ENCODE data around the gene COL13A1. TPM values are rescaled to one million over a fixed set of nuclear protein-coding genes. Genes with fewer than 3 reads are reported as not detected.

COL13A1 gene
- total RNA-seq, 1 experiment from 2014 or later: 18.0 TPM

DNA sequence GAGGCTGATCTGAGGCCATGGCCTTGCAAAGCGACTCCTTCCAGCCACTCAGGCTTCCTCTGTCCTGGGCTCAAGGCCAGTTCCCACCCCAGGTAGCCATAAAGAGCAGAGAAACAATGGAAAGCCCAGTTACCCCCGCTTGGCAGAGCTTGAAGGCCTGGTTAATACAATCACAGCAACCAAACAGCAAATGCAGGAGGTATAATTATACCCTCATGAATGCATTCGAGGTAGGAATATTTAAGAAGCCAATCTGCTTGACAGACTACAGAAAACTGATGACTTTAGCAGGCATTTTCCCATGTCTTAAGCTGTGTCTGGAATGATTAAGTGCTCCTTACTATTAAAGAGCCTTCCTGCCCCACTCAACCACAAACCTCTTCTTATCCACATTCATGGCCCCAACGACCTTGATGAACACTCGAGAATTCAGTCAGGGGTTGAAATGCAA lies 136.9 kb downstream of the COL13A1 start:
- no peak for DNase-seq
- Histone ChIP-seq H3K27me3 (ENCODE audit: control insufficient read depth, insufficient read depth, low read length) (no peaks in the 10 kb centered on the region), H3K4me3 (ENCODE audit: insufficient read depth, low read depth, low read length) (no peak overlapping the region), H3K36me3 (replicated peaks; ENCODE audit: control insufficient read depth, insufficient read depth, low read length) (no peaks in the 10 kb centered on the region)

- DNase-seq: no peak
- Histone ChIP-seq H3K27me3 (ENCODE audit: control insufficient read depth, insufficient read depth, low read length) (no peaks in the 10 kb centered on the region), H3K36me3 (replicated peaks; ENCODE audit: control insufficient read depth, insufficient read depth, low read length) (no peaks in the 10 kb centered on the region), H3K4me3 (ENCODE audit: insufficient read depth, low read depth, low read length) (no peak overlapping the region)
Measured at GRCh38 chr10:69939061-69939460, 137.4 kb downstream of the COL13A1 start.

GRCh38 chr10:69939481-69939880 lies 137.8 kb downstream of the COL13A1 start:
- H3K36me3 ChIP-seq (replicated peaks; ENCODE audit: control insufficient read depth, insufficient read depth, low read length): no peaks in the 10 kb centered on the region
- no peak overlapping the region for H3K4me3 ChIP-seq (ENCODE audit: insufficient read depth, low read depth, low read length)
- no peaks in the 10 kb centered on the region for H3K27me3 ChIP-seq (ENCODE audit: control insufficient read depth, insufficient read depth, low read length)
- no peak for DNase-seq

DNA sequence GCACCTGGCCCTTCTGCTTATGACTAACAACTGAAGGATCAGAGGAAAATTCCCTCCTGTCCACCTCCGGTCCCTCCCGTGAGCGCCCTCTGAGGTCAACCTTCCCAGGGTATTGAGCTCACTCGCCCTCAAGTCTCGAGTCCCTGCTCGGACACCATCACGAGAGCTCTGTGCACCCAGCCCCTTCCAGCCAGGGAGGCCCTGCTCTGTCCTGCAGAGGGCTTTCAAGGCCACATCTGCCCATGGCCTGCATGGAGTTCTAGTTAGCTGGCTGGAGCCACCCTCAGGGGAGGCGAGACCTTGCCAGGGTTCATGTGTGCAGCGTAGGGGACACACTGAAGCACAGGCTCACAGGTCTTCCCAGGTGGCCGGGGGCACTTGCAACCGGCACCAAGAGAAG lies 140.0 kb downstream of the COL13A1 start:
- Histone ChIP-seq H3K27me3 (ENCODE audit: control insufficient read depth, insufficient read depth, low read length) (no peaks in the 10 kb centered on the region), H3K4me3 (ENCODE audit: insufficient read depth, low read depth, low read length) (no peak overlapping the region), H3K36me3 (replicated peaks; ENCODE audit: control insufficient read depth, insufficient read depth, low read length) (no peaks in the 10 kb centered on the region)
- no peak for DNase-seq

DNA sequence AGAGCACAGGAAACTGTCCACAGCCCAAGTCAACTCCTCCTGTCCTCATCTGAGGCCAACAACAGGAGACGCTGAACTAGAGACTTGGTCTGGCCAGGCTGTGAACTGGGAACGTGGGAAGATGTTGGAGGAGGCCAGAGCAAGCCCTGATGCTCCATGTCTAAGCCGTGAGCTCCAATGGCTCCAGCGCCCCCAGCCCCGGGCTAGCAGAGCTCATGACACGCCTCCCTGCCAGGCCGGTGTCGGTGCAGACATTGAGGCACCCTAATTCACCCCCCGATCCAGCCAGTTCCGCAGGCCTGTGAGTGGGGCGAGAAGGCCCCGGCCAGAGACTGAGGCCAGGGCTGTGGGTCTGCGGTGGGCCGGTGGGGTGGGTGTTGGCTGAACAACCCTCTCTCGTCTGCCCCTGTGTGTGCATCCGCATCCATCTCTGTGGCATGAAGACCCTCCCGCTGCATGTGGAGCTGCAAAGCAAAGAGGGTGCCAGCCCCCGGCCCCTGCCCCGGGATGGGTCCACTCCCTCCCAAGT lies 141.7 kb downstream of the COL13A1 start:
- DNase-seq: no peak
- H3K27me3 ChIP-seq (ENCODE audit: control insufficient read depth, insufficient read depth, low read length): no peaks in the 10 kb centered on the region
- H3K4me3 ChIP-seq (ENCODE audit: insufficient read depth, low read depth, low read length): no peak overlapping the region
- H3K36me3 ChIP-seq (replicated peaks; ENCODE audit: control insufficient read depth, insufficient read depth, low read length): no peaks in the 10 kb centered on the region

GRCh38 chr10:69944761-69945160 lies 143.1 kb downstream of the COL13A1 start:
- Histone ChIP-seq H3K36me3 (replicated peaks; ENCODE audit: control insufficient read depth, insufficient read depth, low read length) (no peaks in the 10 kb centered on the region), H3K4me3 (ENCODE audit: insufficient read depth, low read depth, low read length) (no peak overlapping the region), H3K27me3 (ENCODE audit: control insufficient read depth, insufficient read depth, low read length) (no peaks in the 10 kb centered on the region)
- DNase-seq: no peak

- no peak for DNase-seq
- no peaks in the 10 kb centered on the region for H3K36me3 ChIP-seq (replicated peaks; ENCODE audit: control insufficient read depth, insufficient read depth, low read length)
- no peaks in the 10 kb centered on the region for H3K27me3 ChIP-seq (ENCODE audit: control insufficient read depth, insufficient read depth, low read length)
- no peak overlapping the region for H3K4me3 ChIP-seq (ENCODE audit: insufficient read depth, low read depth, low read length)
Measured at GRCh38 chr10:69948261-69948660, 146.6 kb downstream of the COL13A1 start.

DNA sequence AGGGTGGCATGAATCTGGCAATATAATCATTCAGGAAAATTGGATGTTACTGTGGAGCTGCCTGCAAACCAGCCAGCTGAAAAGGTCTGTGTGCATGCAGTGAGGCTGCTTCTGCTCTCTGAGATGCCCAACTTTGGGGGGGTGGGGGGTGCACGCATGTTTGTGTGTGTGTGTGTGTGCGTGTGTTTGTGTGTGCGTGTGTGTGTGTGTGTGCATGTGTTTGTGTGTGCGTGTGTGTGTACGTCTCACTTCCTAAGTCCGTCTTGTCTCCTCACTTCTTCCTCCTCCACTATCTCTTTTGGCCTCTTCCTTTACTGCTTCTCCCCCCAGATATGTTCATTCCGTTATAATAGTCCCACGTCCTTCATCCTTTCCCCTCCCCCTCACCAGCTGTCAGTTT lies 148.1 kb downstream of the COL13A1 start:
- no peaks in the 10 kb centered on the region for H3K36me3 ChIP-seq (replicated peaks; ENCODE audit: control insufficient read depth, insufficient read depth, low read length)
- H3K4me3 ChIP-seq (ENCODE audit: insufficient read depth, low read depth, low read length): no peak overlapping the region
- H3K27me3 ChIP-seq (ENCODE audit: control insufficient read depth, insufficient read depth, low read length): no peaks in the 10 kb centered on the region
- DNase-seq: no peak

DNA sequence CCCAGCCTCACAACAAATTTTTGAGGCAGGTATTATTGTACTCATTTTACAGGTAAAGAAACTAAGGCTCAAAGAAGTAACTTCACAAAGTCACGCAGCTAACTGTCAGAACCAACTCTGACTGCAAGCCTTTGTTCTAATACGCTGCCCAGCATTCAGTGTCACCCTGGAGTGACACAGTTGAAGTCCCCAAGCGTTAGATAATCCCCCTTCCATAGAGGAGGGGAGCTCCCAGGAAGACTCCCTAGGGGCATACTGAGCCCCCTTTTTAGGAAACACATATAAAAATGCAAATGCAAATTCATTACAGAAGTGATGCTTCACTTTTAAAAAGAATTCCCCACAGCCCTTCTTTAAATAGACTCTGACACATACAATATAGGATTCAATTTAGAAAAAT lies 150.0 kb downstream of the COL13A1 start:
- Histone ChIP-seq H3K36me3 (replicated peaks; ENCODE audit: control insufficient read depth, insufficient read depth, low read length) (no peaks in the 10 kb centered on the region), H3K27me3 (ENCODE audit: control insufficient read depth, insufficient read depth, low read length) (no peaks in the 10 kb centered on the region), H3K4me3 (ENCODE audit: insufficient read depth, low read depth, low read length) (no peak overlapping the region)
- DNase-seq: no peak

DNA sequence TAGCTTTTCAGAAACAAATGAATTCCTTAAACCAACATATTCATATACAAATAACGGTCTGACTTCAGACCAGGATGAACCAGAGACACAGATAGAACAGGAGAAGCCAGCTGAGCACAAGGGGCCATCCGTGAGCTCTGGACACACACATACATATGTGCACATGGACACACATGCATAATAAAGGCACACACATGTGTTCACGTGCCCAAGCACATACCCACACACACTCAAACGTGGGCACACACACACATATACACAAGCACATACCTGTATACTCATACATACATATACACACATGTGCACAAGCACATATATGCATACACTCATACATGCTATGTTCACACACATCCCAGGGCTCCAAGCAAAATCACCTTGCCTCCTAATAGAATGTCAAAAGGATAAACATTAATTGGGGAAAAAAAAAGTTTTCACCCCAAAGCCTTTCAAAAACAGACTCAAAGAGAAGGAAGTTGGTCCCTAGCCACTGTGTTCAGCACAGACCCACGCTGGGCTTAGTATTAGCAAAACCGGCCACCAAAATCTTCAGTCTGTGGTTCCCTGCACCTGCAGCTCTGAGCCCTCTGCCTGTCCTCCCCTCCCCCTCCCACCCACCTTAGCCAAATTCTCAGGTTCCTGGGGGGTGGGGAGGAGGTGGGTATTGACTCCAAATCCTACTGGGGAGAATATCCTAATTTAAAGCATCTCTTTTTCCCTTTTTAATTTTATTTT lies 150.5 kb downstream of the COL13A1 start:
- Histone ChIP-seq H3K36me3 (replicated peaks; ENCODE audit: control insufficient read depth, insufficient read depth, low read length) (no peaks in the 10 kb centered on the region), H3K27me3 (ENCODE audit: control insufficient read depth, insufficient read depth, low read length) (no peaks in the 10 kb centered on the region), H3K4me3 (ENCODE audit: insufficient read depth, low read depth, low read length) (no peak overlapping the region)
- peak; percentile 76 for DNase-seq

GRCh38 chr10:69952821-69953221 lies 151.1 kb downstream of the COL13A1 start:
- Histone ChIP-seq H3K4me3 (ENCODE audit: insufficient read depth, low read depth, low read length) (no peak overlapping the region), H3K36me3 (replicated peaks; ENCODE audit: control insufficient read depth, insufficient read depth, low read length) (no peaks in the 10 kb centered on the region), H3K27me3 (ENCODE audit: control insufficient read depth, insufficient read depth, low read length) (no peaks in the 10 kb centered on the region)
- DNase-seq: peak; percentile 79

DNA sequence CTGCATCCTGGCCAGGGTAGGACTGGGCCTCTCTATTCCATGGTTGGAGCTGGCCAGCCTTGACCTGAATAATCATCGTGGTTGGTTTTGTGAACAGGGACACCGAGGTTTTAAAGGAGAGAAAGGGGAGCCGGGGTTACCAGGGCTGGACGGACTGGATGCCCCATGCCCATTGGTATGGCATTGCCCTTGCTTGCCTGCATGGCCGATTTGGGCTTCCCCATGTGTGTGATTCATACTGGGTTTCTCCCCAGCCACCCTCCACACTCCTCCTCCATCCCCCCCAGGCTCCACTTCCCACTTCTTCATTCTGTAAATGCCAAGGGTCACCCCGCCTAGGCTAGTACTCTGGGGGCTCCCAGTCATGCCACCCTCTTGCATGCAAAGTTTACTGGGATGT lies 152.1 kb downstream of the COL13A1 start:
- Histone ChIP-seq H3K36me3 (replicated peaks; ENCODE audit: control insufficient read depth, insufficient read depth, low read length) (no peaks in the 10 kb centered on the region), H3K27me3 (ENCODE audit: control insufficient read depth, insufficient read depth, low read length) (no peaks in the 10 kb centered on the region), H3K4me3 (ENCODE audit: insufficient read depth, low read depth, low read length) (no peak overlapping the region)
- no peak for DNase-seq

DNA sequence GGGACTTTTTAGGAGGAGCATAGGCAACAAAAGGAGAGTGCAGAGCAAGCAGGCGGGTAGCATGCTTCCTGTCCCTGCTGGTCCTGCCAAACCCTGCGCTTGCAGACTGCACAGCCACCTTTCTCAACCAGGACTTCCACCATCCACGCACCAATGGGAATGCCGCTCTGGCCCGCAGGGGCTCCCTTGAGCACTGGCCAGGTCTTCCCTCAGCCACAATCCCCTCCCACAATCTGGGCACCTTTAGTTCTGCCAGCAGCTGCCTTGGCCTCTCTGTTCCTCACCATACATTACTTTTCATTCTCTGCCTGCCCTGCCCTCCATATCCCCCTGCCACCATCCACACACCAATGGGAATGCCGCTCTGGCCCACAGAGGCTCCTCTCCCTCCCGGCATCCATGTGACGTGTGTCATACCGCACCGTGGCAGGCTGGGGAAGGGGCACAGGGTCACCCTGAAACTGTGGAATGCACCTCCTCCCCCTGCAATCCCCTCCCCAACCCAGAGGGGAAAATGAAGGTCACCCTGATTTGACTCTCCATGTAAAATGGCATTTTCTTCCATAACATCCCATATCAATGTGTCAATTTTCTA lies 153.6 kb downstream of the COL13A1 start:
- Histone ChIP-seq H3K4me3 (ENCODE audit: insufficient read depth, low read depth, low read length) (no peak overlapping the region), H3K36me3 (replicated peaks; ENCODE audit: control insufficient read depth, insufficient read depth, low read length) (no peaks in the 10 kb centered on the region), H3K27me3 (ENCODE audit: control insufficient read depth, insufficient read depth, low read length) (no peaks in the 10 kb centered on the region)
- DNase-seq: no peak

GRCh38 chr10:69955897-69956740 lies 154.4 kb downstream of the COL13A1 start:
- H3K36me3 ChIP-seq (replicated peaks; ENCODE audit: control insufficient read depth, insufficient read depth, low read length): no peaks in the 10 kb centered on the region
- H3K27me3 ChIP-seq (ENCODE audit: control insufficient read depth, insufficient read depth, low read length): no peaks in the 10 kb centered on the region
- no peak for DNase-seq
- H3K4me3 ChIP-seq (ENCODE audit: insufficient read depth, low read depth, low read length): no peak overlapping the region
